ENCODE data around the gene COPZ2.

DNA sequence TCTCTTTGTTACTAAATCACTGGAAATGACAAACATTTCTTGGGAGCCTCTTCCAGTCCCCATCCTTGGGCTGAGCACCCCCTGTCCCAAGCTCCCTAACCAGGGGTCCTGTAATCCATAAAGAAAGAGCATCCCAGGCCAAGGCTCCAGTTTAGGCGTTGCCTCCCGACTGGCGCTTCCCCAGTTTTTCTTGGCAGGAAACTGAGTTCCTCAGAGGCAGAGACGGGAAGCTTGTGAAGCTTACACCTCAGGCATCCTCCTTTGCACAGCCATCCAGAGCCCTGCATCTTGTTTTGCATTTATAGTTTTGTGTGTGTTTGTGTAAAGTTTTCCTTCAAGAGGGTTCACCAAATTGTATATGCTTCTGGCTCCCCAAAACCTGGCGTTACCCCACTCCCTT is 7.1 kb downstream of the COPZ2 start:
- TF ChIP-seq, protein P1, sequence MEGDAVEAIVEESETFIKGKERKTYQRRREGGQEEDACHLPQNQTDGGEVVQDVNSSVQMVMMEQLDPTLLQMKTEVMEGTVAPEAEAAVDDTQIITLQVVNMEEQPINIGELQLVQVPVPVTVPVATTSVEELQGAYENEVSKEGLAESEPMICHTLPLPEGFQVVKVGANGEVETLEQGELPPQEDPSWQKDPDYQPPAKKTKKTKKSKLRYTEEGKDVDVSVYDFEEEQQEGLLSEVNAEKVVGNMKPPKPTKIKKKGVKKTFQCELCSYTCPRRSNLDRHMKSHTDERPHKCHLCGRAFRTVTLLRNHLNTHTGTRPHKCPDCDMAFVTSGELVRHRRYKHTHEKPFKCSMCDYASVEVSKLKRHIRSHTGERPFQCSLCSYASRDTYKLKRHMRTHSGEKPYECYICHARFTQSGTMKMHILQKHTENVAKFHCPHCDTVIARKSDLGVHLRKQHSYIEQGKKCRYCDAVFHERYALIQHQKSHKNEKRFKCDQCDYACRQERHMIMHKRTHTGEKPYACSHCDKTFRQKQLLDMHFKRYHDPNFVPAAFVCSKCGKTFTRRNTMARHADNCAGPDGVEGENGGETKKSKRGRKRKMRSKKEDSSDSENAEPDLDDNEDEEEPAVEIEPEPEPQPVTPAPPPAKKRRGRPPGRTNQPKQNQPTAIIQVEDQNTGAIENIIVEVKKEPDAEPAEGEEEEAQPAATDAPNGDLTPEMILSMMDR (IDR thresholded peaks at IDR 0.05): no peak
- no peak for TF ChIP-seq EP300 (IDR thresholded peaks at IDR 0.05)
